Stimulated activated CD4-positive, alpha-beta T cell treated with anti-CD3 and anti-CD28 coated beads, Interleukin-1b, Interleukin-23, amount 100 ng/mL, for 4 hours (primary cell): Measurements from ENCODE around the gene PPP3R1.
"Not testable (repeated sequence)": the region's sequence is repeated elsewhere in the genome, so short reads cannot be mapped to it uniquely, and the experiment has no call there.

Experiments
- DNase-seq, 2 donors: peaks; one replicate each; pipeline ENCODE4 v3.0.0-alpha.2; 2020; ENCODE audit warnings: low read depth in 2 of 2

Gene PPP3R1

GRCh38 chr2:68188831-68189230 is 63.5 kb downstream of the PPP3R1 start:
- DNase-seq, result no peak

GRCh38 chr2:68187329-68187728 is 65.0 kb downstream of the PPP3R1 start:
- DNase-seq, result no peak

GRCh38 chr2:68185541-68186164 is 66.7 kb downstream of the PPP3R1 start:
- DNase-seq, result peak; percentile 33 to 51

- no peak for DNase-seq
Observed at GRCh38 chr2:68182902-68183301, 69.4 kb downstream of the PPP3R1 start.

- DNase-seq, result no peak
Observed at GRCh38 chr2:68178954-68179627, 73.2 kb downstream of the PPP3R1 start.

- no peak for DNase-seq
Observed at GRCh38 chr2:68178432-68178831, 73.9 kb downstream of the PPP3R1 start.

GRCh38 chr2:68177541-68177940 is 74.8 kb downstream of the PPP3R1 start:
- DNase-seq, result no peak

GRCh38 chr2:68176657-68177056 is 75.7 kb downstream of the PPP3R1 start:
- DNase-seq, result no peak

GRCh38 chr2:68175210-68175609 is 77.1 kb downstream of the PPP3R1 start:
- not testable (repeated sequence) for DNase-seq

- DNase-seq, result no peak
Observed at GRCh38 chr2:68172990-68173700, 79.2 kb downstream of the PPP3R1 start.

GRCh38 chr2:68172521-68172920 is 79.8 kb downstream of the PPP3R1 start:
- no peak for DNase-seq

- no peak for DNase-seq
Observed at GRCh38 chr2:68171684-68172083, 80.6 kb downstream of the PPP3R1 start.

GRCh38 chr2:68171146-68171545 is 81.2 kb downstream of the PPP3R1 start:
- no peak for DNase-seq

- DNase-seq, result no peak
Observed at GRCh38 chr2:68169308-68169707, 83.0 kb downstream of the PPP3R1 start.

GRCh38 chr2:68167186-68167585 is 85.1 kb downstream of the PPP3R1 start:
- no peak for DNase-seq

- DNase-seq, result no peak
Observed at GRCh38 chr2:68163641-68164040, 88.7 kb downstream of the PPP3R1 start.

- no peak for DNase-seq
Observed at GRCh38 chr2:68158134-68158447, 94.2 kb downstream of the PPP3R1 start.

- peak; percentile 90 to 96 for DNase-seq
Observed at GRCh38 chr2:68157402-68158133, 94.8 kb downstream of the PPP3R1 start, which contains the start of gene PNO1. Gene PNO1, plus strand, starts transcription at chr2:68157888. Its CDS starts 47 bp downstream, at chr2:68157935.

- DNase-seq, result no peak
Observed at GRCh38 chr2:68157002-68157401, 95.3 kb downstream of the PPP3R1 start.

GRCh38 chr2:68156419-68156818 is 95.9 kb downstream of the PPP3R1 start:
- DNase-seq, result no peak

GRCh38 chr2:68155618-68156017 is 96.7 kb downstream of the PPP3R1 start:
- no peak for DNase-seq

GRCh38 chr2:68152681-68153347 is 99.5 kb downstream of the PPP3R1 start:
- no peak for DNase-seq
